ENCODE measurements around the gene LRRC8B.

DNA sequence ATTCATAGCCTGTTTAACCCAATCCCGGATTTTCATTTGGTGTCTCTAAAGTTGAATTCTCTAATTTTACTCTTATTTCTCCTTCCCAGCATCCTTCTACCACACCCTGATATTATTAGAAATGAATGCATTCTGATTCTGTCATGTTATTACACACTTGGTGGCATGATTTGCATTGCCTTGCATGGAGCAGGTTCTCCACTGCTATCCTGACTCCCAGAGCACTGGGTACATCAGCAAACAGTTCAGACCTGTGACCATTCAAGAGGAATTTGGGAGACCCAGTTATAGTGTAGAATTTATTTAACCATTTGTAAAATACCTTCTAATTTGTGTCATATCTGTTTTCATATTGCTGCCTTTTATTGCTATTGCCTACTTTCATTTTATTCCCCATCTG lies 2.6 kb downstream of the LRRC8B start:
- TF ChIP-seq CTCF (IDR thresholded peaks at IDR 0.05; ENCODE audit: insufficient read depth, low read length, poor library complexity, severe bottlenecking) (no peak), EZH2phosphoT487 (conservative IDR thresholded peaks at IDR 0.05; ENCODE audit: low read length) (no peak)

Measured in SU-DHL-6 (cell line).